AG09319 (cell line): ENCODE measurements around the gene PHF1.

Experiments used
- DNase-seq: peaks from one replicate; pipeline ENCODE4 v3.0.0-alpha.2; 2010; ENCODE audit warnings: low read depth; ENCODE audit errors: extremely low read depth
- CTCF ChIP-seq: IDR thresholded peaks from 2 replicates; pipeline ENCODE4 v1.5.1; 2011; ENCODE audit warnings: low read depth, mild to moderate bottlenecking, inconsistent platforms, low read length, moderate library complexity

PHF1 gene

DNA sequence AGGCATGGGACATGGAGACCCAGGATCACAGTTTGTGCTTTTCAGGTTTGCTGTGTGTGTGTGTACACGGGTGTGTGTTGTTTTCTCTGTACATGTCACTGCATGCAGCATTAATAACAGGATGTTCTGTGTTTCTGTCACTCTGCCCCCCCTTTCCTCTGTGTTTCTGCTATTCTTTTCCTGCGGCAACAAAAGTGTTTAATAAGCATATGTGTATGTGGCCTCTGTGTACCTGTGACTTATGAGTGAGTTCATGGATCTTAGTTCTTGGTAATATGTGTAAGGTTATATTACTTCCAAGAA, 18.9 kb downstream of the PHF1 start:
- TF ChIP-seq CTCF, result no peak
- no peak for DNase-seq

DNA sequence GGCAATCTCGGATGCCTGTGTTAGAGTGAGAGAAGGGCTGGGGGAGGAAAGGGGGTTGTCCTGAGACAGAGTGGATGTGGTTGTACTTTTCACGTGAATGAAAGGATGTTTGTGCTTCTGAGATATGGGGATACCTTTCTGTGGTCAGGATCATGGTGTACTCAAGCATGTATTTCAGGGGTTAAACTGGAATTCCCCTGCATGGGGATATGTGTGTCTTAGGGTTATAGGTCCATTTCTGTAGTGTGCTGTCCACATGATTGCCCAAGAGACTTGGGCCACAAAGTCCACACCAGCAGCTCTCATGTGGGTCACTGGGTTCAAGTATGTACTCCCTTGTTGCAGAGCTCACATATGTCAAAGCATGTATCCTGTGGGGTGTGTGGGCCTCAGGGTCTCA, 19.5 kb downstream of the PHF1 start:
- no peak for TF ChIP-seq CTCF
- DNase-seq, result no peak

DNA sequence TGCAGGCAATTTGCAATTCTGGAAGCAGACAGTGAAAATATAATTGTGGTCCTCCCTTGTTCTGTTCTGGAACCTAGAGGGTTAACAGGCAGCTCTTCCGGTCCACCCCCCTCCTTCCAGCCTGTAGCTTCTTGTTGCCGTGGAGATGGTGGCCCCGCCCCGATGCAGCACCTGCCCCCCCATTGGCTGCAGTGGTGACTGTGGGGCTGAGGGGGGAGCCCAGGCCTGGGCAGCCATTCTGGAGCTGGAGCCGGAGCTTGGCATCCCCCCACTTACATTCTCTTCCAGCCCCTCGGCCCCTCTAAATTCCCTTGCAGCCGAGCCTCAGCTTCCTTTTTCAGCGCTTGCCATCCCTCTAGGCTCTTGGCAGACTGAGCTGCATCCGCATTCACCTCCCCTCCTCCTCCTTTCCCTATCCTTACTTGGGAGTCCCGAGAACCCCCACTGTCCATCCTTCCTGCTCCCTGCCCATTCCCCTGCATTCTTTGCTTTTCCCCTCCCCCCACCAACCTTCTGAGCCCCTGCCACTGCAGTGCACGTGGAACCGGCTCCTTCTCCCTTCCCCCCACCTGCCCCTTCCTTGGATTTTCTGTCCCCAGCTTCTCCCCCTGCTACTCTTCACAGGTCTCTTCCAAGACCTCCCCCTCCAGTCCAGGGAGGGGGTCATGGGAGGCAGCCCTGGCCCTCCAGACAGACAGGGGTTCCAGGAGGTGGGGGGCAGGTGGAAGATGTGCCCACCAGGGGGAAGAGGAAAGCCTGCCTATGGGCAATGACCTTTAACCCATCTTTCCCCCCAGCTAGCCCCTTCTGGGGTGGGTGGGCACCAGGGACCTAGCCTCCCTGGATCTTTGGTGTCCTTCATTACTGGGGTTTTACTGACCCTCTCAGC, 20.4 kb downstream of the PHF1 start:
- DNase-seq, result no peak
- TF ChIP-seq CTCF, result no peak

GRCh38 chr6:33431880-33432541, 21.2 kb downstream of the PHF1 start:
- TF ChIP-seq CTCF, result no peak
- no peak for DNase-seq

GRCh38 chr6:33432546-33432945, 21.7 kb downstream of the PHF1 start:
- DNase-seq, result no peak
- no peak for TF ChIP-seq CTCF

DNA sequence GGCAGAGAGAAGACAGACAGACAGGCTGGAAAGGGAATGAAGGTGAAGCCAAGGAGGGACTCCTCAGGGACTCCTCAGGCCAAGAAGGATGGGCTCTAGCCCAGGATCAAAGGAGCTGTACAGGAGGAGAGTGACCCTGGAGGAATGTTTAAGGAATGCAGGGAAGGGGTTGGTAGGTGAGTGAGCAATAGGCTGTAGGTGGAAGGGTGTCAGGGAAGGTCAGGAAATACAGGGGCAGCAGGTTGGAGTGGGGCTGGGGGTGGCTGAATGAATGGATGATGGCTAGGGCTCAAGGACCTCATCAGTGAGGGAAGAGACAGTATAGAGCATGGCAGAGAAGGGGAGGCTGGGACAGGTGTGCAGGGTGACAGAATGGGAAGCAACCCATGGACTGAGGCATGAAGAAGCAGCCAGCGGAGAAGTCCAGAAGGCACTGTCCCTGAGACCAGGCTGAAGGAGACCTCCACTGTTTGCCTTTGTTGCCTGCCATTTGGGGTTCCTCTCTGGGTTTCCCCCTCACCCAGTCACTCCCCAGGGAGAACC, 22.3 kb downstream of the PHF1 start:
- no peak for TF ChIP-seq CTCF
- DNase-seq, result no peak

- DNase-seq, result no peak
- no peak for TF ChIP-seq CTCF
These were observed 22.9 kb downstream of the PHF1 start for GRCh38 chr6:33433544-33434191.
